GM15510 (cell line): Measurements from ENCODE around the gene NTM.

Experiments
- POLR2A ChIP-seq: IDR thresholded peaks from 3 replicates; pipeline ENCODE4 v1.6.1; 2011; ENCODE audit warnings: borderline replicate concordance; ENCODE audit not compliant: insufficient read length; ENCODE audit errors: extremely low read depth

Gene NTM

GRCh38 chr11:131653260-131653659, 282.8 kb downstream of the NTM start:
- TF ChIP-seq POLR2A = no peak

GRCh38 chr11:131654849-131655248, 284.4 kb downstream of the NTM start:
- no peak for TF ChIP-seq POLR2A

GRCh38 chr11:131656179-131656838, 285.9 kb downstream of the NTM start:
- no peak for TF ChIP-seq POLR2A

GRCh38 chr11:131656839-131657211, 286.4 kb downstream of the NTM start:
- no peak for TF ChIP-seq POLR2A

GRCh38 chr11:131658414-131658813, 288.0 kb downstream of the NTM start:
- TF ChIP-seq POLR2A = no peak

- no peak for TF ChIP-seq POLR2A
Measured at GRCh38 chr11:131658952-131659351, 288.5 kb downstream of the NTM start.

- TF ChIP-seq POLR2A = no peak
Measured at GRCh38 chr11:131659931-131660330, 289.5 kb downstream of the NTM start.

- no peak for TF ChIP-seq POLR2A
Measured at GRCh38 chr11:131661132-131661531, 290.7 kb downstream of the NTM start.

- TF ChIP-seq POLR2A = no peak
Measured at GRCh38 chr11:131662317-131662972, 292.0 kb downstream of the NTM start.

- TF ChIP-seq POLR2A = no peak
Measured at GRCh38 chr11:131662993-131663392, 292.6 kb downstream of the NTM start.

- no peak for TF ChIP-seq POLR2A
Measured at GRCh38 chr11:131663405-131664200, 293.2 kb downstream of the NTM start.

GRCh38 chr11:131664293-131664692, 293.9 kb downstream of the NTM start:
- no peak for TF ChIP-seq POLR2A

- no peak for TF ChIP-seq POLR2A
Measured at GRCh38 chr11:131664816-131665215, 294.4 kb downstream of the NTM start.

GRCh38 chr11:131665344-131665968, 295.0 kb downstream of the NTM start:
- TF ChIP-seq POLR2A = no peak

GRCh38 chr11:131666006-131666405, 295.6 kb downstream of the NTM start:
- no peak for TF ChIP-seq POLR2A
